NCI-H510A (cell line): ENCODE data around the gene IFI44L.

Experiments used
- DNase-seq: peaks from one replicate; lab custom pipeline; 2025; lab: John Stamatoyannopoulos, UW

The IFI44L gene

DNA sequence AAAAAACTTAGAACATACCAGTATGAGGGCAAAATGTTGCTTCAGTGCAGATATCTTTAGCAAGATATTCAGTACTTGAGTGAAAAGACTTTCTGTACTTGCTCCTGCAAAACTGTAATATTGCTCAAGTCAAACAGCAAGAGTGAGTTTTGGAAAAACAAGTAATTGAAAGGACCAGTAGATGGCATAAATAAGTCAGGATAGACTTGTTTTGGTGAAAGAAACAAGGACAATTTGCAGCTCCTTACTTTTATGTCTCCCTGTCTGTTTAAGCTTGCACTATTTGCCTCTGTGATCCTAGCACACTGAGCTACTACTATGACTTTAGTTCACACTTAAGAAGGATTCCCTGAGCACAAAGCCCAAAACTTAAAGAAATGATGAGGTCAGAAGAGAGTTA is 68.4 kb downstream of the IFI44L start:
- DNase-seq: no peak

DNA sequence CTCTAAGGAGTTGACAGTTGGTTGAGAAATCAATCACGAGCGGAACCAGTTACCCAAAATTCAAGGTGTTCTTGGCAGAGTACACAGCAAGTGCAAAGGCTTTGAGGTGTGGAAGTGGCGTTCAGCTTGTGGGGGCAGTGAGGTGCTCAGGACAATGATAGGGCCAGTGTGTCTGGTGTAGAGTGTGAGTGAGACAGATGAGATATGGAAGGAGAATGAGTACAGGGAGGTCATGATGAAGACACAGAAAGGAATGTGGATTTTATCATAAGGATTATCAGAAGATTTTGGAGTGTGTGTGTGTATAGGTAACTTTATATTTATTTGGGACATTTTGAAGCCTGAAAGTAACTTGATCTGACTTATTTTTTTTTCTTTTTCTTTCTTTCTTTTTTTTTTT is 70.3 kb downstream of the IFI44L start:
- no peak for DNase-seq

- no peak for DNase-seq
These were observed 71.9 kb downstream of the IFI44L start for GRCh38 chr1:78691995-78692747.
